Stimulated activated CD4-positive, alpha-beta T cell treated with anti-CD3 and anti-CD28 coated beads, Interleukin-1b, Interleukin-23, amount 100 ng/mL, for 1 hour (primary cell): ENCODE measurements around the gene UVRAG.
"Not testable (repeated sequence)": the region's sequence is repeated elsewhere in the genome, so short reads cannot be mapped to it uniquely, and the experiment has no call there.

Experiments used
- DNase-seq, 2 donors: peaks; one replicate each; pipeline ENCODE4 v3.0.0-alpha.2; 2020; ENCODE audit warnings: low read depth in 2 of 2

The UVRAG gene

GRCh38 chr11:76067099-76067498, 252.1 kb downstream of the UVRAG start:
- DNase-seq = no peak

DNA sequence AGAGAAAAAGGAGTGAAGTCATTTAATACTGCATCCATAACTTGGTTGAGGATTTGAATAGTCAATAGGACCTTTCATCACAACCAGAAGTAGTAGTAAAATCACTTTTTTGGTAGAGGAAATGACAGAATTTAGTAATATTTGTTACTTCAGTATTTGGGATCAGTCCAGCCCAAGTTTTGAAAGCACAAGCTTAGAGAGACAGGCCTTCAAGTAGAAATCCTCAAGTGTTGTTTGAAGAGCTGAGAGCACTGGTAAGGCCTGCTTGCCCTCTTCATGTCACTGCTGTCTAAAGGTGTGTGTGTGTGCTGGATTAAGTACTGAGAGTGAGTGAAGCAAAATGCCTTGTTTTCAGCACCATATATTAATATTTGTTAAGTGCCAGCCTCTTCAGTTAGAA, 254.0 kb downstream of the UVRAG start:
- DNase-seq = no peak

DNA sequence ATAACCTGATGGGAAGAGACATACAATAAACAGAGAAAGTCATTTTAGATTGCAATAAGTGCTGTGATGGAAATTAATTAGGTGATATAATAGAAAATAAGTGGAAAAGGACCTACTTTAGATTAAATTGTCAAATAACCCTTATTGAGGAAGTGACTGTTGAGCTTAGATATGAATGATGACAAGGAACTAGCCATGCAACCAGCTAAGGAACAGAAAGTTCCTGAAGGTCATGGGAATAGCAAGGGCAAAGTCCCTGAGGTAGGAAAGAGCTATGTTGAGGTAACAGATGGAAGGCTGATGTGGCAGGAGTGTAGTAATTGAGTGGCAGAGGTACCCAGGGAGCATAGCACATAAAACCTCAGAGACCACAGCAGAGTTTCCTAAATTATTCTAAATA, 256.1 kb downstream of the UVRAG start:
- no peak for DNase-seq

GRCh38 chr11:76073724-76074123, 258.7 kb downstream of the UVRAG start:
- no peak for DNase-seq

GRCh38 chr11:76074148-76075095, 259.4 kb downstream of the UVRAG start:
- no peak for DNase-seq

- no peak for DNase-seq
These were observed 260.7 kb downstream of the UVRAG start for GRCh38 chr11:76075716-76076115.

DNA sequence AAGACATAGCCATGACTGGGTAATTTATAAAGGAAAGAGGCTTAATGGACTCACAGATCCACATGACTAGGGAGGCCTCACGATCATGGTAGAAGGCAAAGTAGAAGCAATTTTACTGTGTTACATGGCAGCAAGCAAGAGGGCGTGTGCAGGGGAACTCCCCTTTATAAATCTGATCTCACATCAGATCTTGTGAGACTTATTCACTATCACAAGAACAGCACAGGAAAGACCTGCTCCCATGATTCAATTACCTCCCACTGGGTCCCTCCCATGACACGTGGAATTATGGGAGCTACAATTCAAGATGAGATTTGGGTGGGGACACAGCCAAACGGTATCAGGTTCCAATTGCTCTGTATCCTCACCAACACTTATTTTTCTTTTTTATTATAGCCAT, 261.2 kb downstream of the UVRAG start:
- DNase-seq = not testable (repeated sequence)

GRCh38 chr11:76076749-76077148, 261.7 kb downstream of the UVRAG start:
- DNase-seq = no peak

DNA sequence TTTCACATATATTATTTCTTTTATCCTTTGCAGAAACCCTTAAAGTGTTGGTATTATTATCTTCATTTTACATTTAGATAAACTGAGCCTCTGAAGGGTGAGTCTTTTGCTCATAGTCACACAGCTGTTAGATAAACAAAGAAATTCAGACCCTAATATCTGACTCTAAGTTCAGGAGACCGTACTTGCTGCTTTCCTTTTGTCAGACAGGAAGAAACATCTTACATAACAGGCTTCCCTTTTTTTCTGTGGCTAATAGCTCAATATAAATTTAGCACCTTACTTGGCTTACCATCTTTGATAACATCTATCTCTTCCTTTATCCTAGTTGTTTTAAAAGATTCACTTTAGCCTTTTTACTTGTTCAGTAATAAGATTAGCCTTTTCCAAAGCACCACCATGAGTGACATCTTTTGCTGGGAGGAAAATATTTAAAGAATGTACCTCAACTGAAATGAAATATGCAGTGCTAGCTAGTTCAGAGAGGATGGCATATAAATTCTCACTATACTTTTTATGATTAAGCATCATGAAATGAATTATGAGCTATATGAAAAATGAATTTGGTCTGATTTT, 262.7 kb downstream of the UVRAG start:
- no peak for DNase-seq

- DNase-seq = not testable (repeated sequence)
These were observed 266.1 kb downstream of the UVRAG start for GRCh38 chr11:76081084-76081483.

DNA sequence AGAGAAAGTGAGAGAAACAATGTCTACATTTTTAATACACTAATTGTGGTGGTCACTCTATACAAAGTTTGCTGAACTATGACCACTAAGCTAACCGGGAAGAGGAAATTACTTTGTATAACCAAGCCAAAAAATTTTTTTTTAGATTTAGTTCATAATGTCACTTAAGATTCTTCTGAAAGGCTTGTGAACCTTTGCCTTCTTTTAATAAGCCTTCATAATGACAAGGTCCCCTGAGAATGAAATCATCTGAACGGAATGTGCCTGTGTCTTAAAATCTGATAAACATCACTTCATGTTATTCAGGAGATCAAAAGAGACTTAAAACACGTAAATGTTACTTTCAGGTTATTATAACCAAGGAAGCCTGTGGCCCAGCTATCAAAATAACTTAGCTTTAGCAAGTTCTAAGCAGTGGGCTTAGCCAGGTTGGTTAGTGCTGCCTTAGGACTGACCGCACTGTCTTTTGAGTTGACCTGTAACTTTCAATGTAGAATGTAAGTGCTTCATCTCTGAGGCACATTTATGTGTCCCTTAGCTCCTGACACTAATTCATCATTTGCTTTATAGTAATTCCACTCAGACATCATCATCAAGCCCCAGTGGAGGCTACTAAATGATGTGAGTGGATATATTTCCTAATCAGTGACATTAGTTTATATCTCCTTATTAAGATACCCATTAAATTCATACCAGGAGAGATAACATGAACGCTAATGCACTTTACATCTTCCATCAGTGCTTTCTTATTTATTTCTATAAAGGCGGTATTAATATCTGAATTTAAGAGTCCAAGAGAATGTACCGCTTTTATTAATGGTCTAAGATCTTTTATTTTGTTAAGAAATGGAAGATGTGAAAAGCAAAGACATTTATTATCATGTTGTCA, 268.8 kb downstream of the UVRAG start:
- no peak for DNase-seq

GRCh38 chr11:76085270-76085669, 270.3 kb downstream of the UVRAG start:
- DNase-seq = no peak

- DNase-seq = no peak
These were observed 272.0 kb downstream of the UVRAG start for GRCh38 chr11:76086743-76087635.

- DNase-seq = no peak
These were observed 272.7 kb downstream of the UVRAG start for GRCh38 chr11:76087749-76088148.

DNA sequence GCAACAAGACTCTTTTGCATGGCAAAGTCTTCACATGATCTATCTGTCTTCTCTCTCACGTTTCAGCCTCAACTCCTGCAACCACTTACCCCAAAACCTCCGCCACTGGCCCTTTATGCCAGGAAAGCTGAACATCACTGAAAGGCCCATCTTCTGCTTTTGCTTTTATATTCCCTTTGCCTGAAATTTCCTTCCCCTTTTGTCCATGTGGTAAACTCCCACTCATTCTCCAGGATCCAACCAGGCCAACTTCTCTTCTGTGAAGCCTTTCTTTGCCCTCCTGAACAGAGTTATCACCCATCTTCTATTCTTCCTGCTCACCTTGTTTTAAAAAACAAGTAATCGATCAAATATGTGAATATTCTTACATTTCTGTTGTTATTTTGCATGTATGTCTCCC, 273.5 kb downstream of the UVRAG start:
- DNase-seq = no peak

DNA sequence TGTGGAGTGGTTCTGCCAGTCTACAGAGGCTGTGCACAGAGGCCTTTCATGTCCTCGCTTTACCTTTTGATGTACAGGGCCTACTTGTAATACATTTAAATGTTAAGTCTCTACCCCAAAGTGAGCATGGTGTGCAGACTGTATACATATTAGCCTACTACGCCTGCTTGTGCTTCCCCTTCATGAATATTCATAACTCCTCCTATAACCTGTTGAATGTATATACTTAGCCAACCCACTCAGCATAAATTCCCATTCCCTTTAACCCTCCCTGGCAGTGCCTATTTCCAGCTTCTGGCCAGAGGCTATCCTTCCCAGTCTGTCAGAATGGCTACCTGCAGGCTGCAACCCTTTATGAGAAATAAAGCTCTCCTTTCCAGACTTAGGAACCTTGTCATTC, 275.2 kb downstream of the UVRAG start:
- DNase-seq = no peak

DNA sequence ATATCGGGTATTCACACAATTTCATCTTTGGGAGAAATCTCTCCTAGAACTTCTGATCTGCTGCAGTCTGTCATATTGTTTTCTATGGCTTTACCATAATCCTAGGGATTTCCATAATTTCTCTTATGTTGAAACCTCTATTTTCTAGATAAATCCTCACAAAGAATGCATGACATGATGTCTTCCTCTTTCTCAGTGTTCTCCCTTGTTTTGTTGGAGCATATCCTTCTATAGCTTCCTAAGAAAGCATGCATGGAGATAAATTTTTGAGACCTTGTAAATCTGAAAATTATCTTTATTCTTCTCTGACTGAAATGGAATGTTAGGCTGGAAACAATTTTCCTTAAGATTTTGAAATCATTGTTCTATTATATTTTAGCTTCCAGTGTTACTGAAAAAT, 275.8 kb downstream of the UVRAG start:
- no peak for DNase-seq

- no peak for DNase-seq
These were observed 279.7 kb downstream of the UVRAG start for GRCh38 chr11:76094740-76095139.

DNA sequence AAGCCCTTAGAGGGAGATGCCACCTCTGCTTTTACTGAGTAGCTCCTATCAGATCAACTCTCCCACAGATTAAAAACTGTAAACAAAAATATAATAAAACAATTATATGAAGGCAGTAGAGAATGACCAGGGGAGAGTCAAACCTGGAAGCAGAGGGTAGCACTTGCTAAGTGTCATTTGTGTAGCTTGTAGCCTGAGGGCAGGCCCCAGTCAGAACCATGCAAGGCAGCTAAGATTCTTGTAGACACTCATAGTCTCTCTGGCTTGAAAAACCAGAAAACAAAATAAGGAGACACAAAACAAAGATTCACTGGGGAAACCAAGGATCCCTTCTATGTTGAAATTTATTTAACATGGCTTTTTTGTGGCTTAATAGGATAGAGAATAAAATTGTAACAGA, 280.9 kb downstream of the UVRAG start:
- no peak for DNase-seq

DNA sequence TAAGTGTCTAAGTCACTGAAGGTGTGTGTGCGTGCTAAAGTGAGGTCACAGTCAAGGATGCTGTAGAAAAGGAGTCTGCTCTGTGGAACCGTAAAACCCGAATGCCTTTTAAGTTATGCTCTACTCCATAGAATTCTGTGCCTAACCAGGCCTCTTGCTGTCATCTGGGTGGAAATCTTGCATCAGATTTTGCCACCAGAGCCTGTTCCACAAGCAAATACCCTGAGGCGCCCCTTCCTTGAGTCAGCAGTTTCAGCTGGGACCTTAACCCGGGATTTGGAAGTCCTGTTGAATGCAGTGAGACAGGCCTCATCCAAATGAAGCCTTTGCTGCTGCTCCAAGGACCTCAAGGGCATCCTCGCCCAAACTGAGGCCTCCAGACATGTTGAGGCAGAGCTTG, 281.5 kb downstream of the UVRAG start:
- no peak for DNase-seq

DNA sequence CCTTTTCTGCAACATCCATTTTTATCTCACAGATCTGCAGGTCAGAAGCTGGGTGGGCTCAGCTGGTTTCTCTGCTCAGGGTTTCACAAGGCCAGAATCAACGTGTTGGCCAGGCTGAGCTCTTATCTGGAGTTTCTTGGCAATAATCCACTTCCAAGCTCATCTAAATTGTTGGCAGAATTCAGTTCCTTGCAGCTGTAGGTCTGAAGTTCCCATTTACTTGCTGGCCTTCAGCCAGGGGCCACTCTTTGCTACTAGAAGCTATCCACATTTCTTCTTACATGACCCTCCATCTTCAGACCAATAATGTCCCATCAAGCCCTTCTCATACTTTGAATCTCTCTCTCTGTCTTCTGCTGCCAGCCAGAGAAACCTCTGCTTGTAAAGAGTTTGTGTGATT, 287.8 kb downstream of the UVRAG start:
- DNase-seq = no peak
